ENCODE results near the gene ARHGAP26.

ARHGAP26 gene

GRCh38 chr5:142833517-142834449 is 63.6 kb downstream of the ARHGAP26 start:
- DNase-seq = no peak

- DNase-seq = no peak
Measured at GRCh38 chr5:142834504-142834903, 64.3 kb downstream of the ARHGAP26 start.

GRCh38 chr5:142835540-142835939 is 65.4 kb downstream of the ARHGAP26 start:
- no peak for DNase-seq

- DNase-seq = no peak
Measured at GRCh38 chr5:142836048-142836447, 65.9 kb downstream of the ARHGAP26 start.

- DNase-seq = no peak
Measured at GRCh38 chr5:142837081-142837725, 67.0 kb downstream of the ARHGAP26 start.

- DNase-seq = no peak
Measured at GRCh38 chr5:142838845-142839244, 68.7 kb downstream of the ARHGAP26 start.

- DNase-seq = no peak
Measured at GRCh38 chr5:142839711-142840346, 69.7 kb downstream of the ARHGAP26 start.

GRCh38 chr5:142840575-142840974 is 70.4 kb downstream of the ARHGAP26 start:
- no peak for DNase-seq

- DNase-seq = no peak
Measured at GRCh38 chr5:142841511-142842265, 71.5 kb downstream of the ARHGAP26 start.

- no peak for DNase-seq
Measured at GRCh38 chr5:142842994-142843905, 73.1 kb downstream of the ARHGAP26 start.

GRCh38 chr5:142844866-142845265 is 74.7 kb downstream of the ARHGAP26 start:
- no peak for DNase-seq

- no peak for DNase-seq
Measured at GRCh38 chr5:142845402-142845921, 75.3 kb downstream of the ARHGAP26 start.

- no peak for DNase-seq
Measured at GRCh38 chr5:142845954-142846398, 75.8 kb downstream of the ARHGAP26 start.

GRCh38 chr5:142846406-142846805 is 76.2 kb downstream of the ARHGAP26 start:
- DNase-seq = no peak

- no peak for DNase-seq
Measured at GRCh38 chr5:142847898-142848790, 78.0 kb downstream of the ARHGAP26 start.

- no peak for DNase-seq
Measured at GRCh38 chr5:142849466-142849865, 79.3 kb downstream of the ARHGAP26 start.

- DNase-seq = no peak
Measured at GRCh38 chr5:142849880-142850279, 79.7 kb downstream of the ARHGAP26 start.

GRCh38 chr5:142851731-142852130 is 81.6 kb downstream of the ARHGAP26 start:
- DNase-seq = no peak

GRCh38 chr5:142852416-142853198 is 82.4 kb downstream of the ARHGAP26 start:
- no peak for DNase-seq

- DNase-seq = no peak
Measured at GRCh38 chr5:142853682-142854081, 83.5 kb downstream of the ARHGAP26 start.

Measured in SW 1271 (cell line).